KG1 (cell line): ENCODE results near the gene ASF1A.
A peak's percentile ranks its signal among the peaks of the same experiment; 100 is the strongest.
"Not testable (repeated sequence)": the region's sequence is repeated elsewhere in the genome, so short reads cannot be mapped to it uniquely, and the experiment has no call there.

Experiments
- DNase-seq: peaks from one replicate; lab custom pipeline; 2025; lab: John Stamatoyannopoulos, UW

Gene ASF1A

DNA sequence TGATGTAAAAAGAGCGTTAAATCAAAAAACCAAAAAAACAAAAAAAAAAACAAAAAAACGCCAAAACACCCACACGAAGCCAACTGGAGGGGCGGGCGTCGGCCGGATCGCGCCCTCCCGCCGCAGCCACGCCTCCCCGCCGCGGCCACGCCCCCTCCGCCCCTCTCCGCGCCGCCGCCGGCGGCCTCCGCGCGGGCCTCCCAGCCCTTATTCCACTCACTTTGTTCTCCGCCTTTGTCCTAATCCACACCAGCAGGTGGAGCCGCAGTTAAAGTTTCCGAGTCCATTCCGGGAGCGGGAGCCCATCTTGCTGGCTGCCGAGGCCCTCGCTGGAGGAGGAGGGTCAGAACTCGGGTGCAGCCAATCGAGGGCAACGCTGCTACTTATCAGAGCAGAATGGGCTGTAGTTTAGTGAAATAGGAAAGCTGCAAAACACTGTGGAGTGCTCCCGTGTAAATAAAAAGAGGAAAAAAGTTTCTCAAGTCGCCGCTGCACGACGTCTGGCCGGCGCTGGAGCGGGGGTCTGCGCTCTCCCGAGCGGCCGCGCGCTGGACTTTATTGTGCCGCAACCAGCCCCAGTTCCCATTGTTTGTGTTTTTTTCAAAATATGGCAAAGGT, at the start of gene ASF1A:
Gene ASF1A (plus strand): TSS at position 346 of the 618 bp plus-strand sequence. CDS start 262 bp downstream, at position 608.
- peak; percentile 91 for DNase-seq

DNA sequence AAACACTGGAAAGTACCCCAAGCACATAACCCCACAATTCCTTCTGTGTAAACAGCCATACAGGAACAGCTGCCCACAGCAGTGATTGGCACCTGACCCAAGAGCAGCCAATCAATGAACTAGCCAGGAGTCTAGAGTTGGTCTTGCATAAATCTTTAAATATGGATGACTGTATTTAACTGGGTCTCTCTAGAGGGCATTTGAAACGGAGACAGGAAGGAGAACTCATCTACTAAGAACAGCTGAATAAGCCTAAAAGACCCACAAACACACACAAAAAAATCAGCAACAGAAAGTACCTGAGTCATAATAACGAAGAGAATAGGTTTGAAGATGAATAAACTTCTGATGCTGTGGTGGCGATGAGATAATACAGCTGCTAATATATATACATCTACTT, 49.0 kb upstream of the ASF1A start:
- no peak for DNase-seq

DNA sequence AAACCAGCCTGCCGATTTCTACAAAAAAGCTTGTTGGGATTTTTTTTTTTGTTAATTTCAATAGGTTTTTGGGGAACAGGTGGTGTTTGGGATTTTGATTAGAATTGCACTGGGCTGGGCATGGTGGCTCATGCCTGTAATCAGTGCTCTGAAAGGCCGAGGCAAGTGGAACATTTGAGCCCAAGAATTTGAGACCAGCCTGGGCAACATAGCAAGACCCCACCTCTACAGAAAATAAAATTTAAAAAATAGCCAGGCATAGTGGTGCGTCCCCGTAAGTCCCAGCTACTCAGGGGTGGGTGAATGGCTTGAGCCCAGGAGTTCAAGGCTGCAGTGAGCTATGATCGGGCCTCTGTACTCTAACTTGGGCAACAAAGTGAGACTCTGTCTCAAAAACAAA, 40.5 kb upstream of the ASF1A start:
- DNase-seq = no peak

DNA sequence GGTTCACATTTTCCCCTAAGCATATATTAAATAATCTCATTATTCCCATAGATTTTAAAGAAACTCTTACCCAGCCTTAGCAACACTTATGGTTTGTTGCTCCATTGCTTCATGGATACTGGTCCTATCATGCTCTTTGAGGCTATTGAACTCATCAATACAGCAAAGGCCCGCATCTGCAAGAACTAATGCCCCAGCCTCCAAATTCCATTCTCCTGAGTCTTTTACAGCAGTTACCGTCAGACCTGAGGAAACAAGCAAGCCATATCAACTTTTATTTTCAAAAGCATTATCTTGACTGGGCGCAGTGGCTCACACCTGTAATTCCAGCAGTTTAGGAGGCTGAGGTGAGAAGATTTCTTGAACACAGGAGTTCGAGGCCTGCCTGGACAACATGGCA, 37.7 kb upstream of the ASF1A start:
- DNase-seq = no peak

DNA sequence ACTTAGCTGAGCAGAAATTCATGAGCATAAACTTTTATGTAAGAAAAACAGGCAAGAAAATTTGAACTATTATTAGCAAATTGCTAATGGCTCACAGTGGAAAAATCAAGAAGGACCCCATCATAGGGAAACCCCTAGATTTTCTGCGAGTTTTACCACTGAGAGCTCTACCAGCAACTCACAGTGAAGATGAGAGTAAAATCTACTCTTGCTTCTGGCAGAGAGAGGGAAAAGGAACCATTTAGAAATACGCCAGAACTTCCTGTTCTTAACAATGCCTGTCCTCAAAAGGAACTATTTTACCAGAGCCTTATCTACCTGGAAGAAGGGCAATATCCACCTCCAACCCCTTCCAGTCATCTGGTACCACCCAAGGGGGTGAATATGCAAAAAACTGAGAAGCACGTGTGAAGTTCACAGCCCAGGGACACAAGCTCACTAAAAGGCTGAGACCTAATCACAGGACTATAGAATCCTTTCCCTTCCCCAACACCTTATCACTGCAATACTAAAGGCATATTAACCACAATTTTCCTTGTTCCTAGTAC, 34.4 kb upstream of the ASF1A start:
- DNase-seq = peak; percentile 7

DNA sequence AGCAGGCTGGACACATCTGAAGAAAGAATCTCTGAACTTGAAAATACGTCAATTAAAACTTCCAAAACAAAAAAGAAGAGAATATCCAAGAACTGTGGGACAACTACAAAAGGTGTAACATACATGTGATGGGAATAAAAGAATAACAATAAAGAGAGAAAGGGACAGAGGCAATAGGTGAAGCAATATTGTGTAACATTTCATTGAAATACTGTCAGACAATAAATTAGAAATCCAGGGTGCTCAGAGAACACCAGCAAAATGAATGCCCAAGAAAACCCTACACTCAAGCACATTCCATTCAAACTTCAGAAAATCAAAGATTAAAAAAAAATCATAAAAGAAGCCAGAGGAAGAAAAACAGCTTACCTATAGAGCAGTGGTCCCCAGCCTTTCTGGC, 33.6 kb upstream of the ASF1A start:
- no peak for DNase-seq

- no peak for DNase-seq
These were observed 33.1 kb upstream of the ASF1A start for GRCh38 chr6:118860880-118861279.

- DNase-seq = no peak
These were observed 31.5 kb upstream of the ASF1A start for GRCh38 chr6:118862443-118862842.

- DNase-seq = peak; percentile 60
These were observed 29.4 kb upstream of the ASF1A start for GRCh38 chr6:118864341-118865099.

DNA sequence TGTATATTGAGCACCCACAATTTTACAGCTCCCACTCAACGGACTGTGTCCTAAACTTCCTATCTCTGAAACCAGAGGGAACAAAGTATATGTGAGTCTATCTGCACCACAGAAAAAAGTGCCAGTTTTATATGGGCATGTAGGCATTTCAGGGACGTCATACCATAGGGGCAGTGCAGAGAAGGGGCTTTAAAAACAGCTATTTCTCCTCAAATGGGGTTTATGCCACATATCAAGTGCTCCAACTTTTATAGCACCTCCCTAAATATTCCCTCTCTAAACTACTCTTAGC, 28.9 kb upstream of the ASF1A start:
- DNase-seq = no peak

- DNase-seq = no peak
These were observed 26.8 kb upstream of the ASF1A start for GRCh38 chr6:118867181-118867580.

GRCh38 chr6:118868901-118869300, 25.1 kb upstream of the ASF1A start:
- DNase-seq = not testable (repeated sequence)

DNA sequence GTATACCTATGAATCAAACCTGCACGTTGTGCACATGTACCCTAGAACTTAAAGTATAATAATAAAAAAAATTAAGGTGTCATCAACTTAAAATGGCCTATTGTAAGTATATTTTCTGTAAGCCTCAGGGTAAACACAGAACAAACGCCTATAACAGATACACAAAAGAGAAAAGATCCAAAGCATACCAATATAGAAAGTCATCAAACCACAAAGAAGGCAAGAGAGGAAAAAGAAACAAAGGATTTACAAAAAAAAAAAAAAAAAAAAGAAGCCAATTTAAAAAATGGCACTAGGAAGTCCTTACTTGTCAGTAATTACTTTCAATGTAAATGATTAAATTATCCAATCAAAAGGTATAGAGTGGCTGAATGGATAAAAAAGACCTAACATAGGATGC, 24.6 kb upstream of the ASF1A start:
- DNase-seq = no peak

GRCh38 chr6:118869894-118870589, 23.9 kb upstream of the ASF1A start:
- no peak for DNase-seq

GRCh38 chr6:118871331-118871730, 22.6 kb upstream of the ASF1A start:
- DNase-seq = no peak

DNA sequence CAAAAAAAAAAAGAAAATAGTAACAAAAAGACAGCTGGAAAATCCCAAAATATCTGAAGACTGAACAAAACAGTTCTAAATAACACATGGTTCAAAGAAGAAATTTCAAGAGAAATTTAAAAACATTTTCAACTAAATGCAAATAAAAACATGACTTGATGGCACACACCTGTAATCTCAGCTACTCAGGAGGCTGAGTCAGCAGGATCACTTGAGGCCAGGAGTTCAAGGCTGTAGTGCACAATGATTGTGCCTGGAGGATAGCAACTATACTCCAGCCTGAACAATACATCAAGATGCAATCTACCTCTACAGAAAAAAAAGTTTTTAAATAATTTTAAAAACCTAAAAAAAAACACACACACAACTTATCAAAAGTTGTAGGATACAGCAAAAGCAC, 21.6 kb upstream of the ASF1A start:
- DNase-seq = no peak

DNA sequence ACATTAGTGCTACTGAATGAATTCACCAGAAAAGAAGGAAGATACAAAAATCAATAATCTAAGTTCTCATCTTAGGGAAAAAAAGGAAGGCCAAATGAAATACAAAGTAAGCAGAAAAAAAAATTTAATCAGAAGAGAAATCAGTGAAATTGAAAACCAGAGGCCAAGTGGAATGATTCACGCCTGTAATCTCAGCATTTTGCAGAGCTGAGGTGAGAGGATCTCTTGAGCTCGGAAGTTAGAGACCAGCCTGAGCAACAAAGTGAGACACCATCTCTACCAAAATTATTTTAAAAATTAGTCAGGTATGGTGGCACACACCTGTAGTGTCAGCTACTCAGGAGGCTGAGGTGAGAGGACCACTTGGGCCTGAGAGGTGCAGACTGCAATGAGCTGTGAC, 21.2 kb upstream of the ASF1A start:
- no peak for DNase-seq

DNA sequence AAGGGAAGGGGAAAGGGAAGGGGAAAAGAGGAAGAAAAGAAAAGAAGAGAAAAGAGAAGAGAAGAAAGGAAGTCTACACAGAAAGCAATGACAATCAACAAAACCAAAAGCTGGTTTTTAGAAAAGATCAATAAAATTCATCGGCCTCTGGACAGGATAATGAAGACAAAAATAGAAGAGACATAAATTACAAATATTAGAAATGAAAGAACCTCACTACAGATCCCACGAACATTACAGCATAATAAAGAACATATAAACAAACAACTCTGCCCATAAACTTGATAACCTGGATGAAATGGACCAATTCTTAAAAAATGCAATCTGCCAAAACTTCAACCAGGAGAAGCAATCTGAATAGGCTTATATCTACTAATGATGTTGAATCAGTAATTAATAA, 20.7 kb upstream of the ASF1A start:
- DNase-seq = no peak

DNA sequence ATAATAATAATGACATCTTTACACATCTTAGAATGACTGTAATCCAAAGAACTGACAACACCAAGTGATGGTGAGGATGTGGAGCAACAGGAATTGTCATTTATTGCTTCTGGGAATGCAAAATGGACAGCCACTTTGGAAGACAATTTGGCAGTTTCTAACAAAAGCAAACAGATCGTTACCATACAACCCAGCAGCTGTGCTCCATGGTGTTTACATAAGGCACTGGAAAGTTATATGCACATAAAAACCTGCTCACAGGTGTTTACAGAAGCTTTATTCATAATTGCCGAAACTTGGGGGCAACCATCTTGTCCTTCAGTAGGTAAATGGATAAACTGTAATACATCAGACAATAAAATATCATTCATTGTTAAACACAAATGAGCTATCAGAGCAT, 18.3 kb upstream of the ASF1A start:
- DNase-seq = no peak

- no peak for DNase-seq
These were observed 17.8 kb upstream of the ASF1A start for GRCh38 chr6:118876198-118876597.

DNA sequence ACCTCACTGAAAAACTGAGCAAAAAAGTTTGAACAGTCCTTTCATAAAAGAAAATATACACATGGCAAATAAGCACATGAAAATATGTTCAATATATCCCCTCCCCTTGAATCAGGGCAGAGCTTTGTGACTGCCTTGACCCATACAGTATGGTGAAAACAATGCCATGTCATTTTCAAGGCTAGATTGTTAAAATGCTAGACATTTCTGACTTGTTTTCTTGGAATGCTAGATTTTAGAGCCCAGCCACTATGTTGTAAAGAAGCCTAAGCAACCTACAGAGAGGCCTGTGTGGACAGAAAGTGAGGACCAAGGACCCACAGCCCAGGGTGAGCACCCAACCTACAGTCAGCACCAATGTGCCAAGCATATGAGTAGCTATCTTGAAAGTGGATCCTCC, 17.1 kb upstream of the ASF1A start:
- DNase-seq = no peak

- DNase-seq = no peak
These were observed 16.1 kb upstream of the ASF1A start for GRCh38 chr6:118877806-118878205.
